GM12873 (cell line): Measurements from ENCODE around the gene CADM1.

Experiments
- CTCF ChIP-seq: IDR thresholded peaks from 2 replicates; pipeline ENCODE4 v1.5.1; 2012; ENCODE audit warnings: low read depth, mild to moderate bottlenecking, moderate library complexity, low read length, control low read depth; ENCODE audit not compliant: insufficient read depth; ENCODE audit errors: missing control alignments

CADM1 gene

GRCh38 chr11:115300660-115301428 is 203.4 kb downstream of the CADM1 start:
- no peak for TF ChIP-seq CTCF

GRCh38 chr11:115298300-115299012 is 205.8 kb downstream of the CADM1 start:
- TF ChIP-seq CTCF, result no peak

DNA sequence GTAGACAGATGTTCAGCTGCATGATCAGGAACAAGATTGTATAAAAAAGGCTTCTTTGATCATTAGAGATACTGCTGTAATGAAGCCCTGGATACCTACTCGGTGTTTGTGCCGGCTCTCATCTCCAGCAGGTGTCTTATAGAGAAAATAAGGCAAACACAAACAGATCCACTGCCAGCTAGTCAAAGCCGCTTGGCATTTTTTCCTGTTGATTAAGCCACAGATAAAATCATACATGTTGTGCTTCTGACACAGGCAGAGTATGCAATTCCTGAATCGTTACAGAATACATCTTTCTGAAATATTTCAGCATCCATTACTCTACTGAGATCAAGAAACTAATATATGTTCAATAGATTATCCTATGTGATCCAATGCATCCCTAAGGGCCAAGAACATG is 206.9 kb downstream of the CADM1 start:
- no peak for TF ChIP-seq CTCF

- no peak for TF ChIP-seq CTCF
Observed at GRCh38 chr11:115291325-115291724, 212.9 kb downstream of the CADM1 start.

- no peak for TF ChIP-seq CTCF
Observed at GRCh38 chr11:115290893-115291292, 213.3 kb downstream of the CADM1 start.

GRCh38 chr11:115290479-115290878 is 213.7 kb downstream of the CADM1 start:
- TF ChIP-seq CTCF, result no peak

DNA sequence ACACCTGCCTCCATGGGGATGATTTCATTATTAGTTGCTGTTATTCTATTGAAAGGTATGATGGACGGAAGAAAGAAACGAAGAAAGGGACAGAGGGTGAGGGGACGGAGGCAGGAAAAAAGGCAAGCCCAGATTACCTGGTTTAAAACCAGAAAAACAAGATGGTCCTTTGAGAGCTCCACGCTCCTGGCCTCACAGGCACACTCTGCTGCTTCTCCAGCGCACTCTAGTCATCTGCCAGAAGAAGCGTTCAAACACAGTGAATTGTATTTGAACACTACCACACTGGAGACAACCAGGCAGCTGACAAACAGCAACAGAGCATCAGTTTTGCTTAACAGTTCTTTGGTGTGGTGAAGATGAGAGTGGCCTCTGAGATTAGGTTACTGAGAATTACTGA is 216.9 kb downstream of the CADM1 start:
- no peak for TF ChIP-seq CTCF
